OCI-LY7 (cell line): ENCODE measurements around the gene SLC19A1. TPM values are rescaled to one million over a fixed set of nuclear protein-coding genes. Genes with fewer than 3 reads are reported as not detected.
"Not testable (repeated sequence)": the region's sequence is repeated elsewhere in the genome, so short reads cannot be mapped to it uniquely, and the experiment has no call there.

Source experiments
- BruUV-seq: library from RNA; stranded (reverse); fragments of 400-500 nt; replicated peaks from 2 replicates; lab custom pipeline; 2021; lab: Mats Ljungman, UMichigan
- CTCF ChIA-PET: fragments of 300-600 bp; sonication (Branson Sonifier 250); formaldehyde crosslinking; loops from one replicate; lab custom pipeline; 2022; ENCODE audit warnings: antibody characterized with exemption; ENCODE audit not compliant: unreplicated experiment; lab: Charles Lee
- POLR2A ChIA-PET: fragments of 300-600 bp; sonication (Branson Sonifier 250); formaldehyde crosslinking; loops from one replicate; lab custom pipeline; 2022; ENCODE audit warnings: antibody characterized with exemption; lab: Charles Lee
- DNase-seq: peaks from one replicate; pipeline ENCODE4 v3.0.0-alpha.2; 2015; ENCODE audit warnings: low spot score
- H2AFZ ChIP-seq: fragments of 200-600 bp; sonication (generic), shearing (Covaris generic); 2 replicates; pipeline ENCODE4 v1.6.1; 2014; ENCODE audit warnings: mild to moderate bottlenecking, antibody characterized with exemption, low read length, moderate library complexity
- H3K27ac ChIP-seq: fragments of 200-600 bp; sonication (generic); 2 replicates; pipeline ENCODE4 v1.5.1; 2014; ENCODE audit warnings: mixed run types, low read depth, mild to moderate bottlenecking, moderate library complexity, low read length, inconsistent platforms; ENCODE audit not compliant: poor library complexity, severe bottlenecking
- H3K36me3 ChIP-seq: fragments of 200-600 bp; sonication (generic); 2 replicates; pipeline ENCODE4 v1.6.1; 2014; ENCODE audit warnings: mild to moderate bottlenecking, antibody characterized with exemption, low read length, moderate library complexity, mixed read lengths; ENCODE audit not compliant: insufficient read depth
- H3K4me1 ChIP-seq: fragments of 200-600 bp; sonication (generic); 2 replicates; pipeline ENCODE4 v1.5.1; 2014; ENCODE audit warnings: mild to moderate bottlenecking, low read length; ENCODE audit not compliant: insufficient read depth, poor library complexity, severe bottlenecking
- H3K4me2 ChIP-seq: fragments of 200-600 bp; sonication (generic); 2 replicates; pipeline ENCODE4 v1.6.1; 2014; ENCODE audit warnings: mild to moderate bottlenecking, low read length
- H3K4me3 ChIP-seq: fragments of 200-600 bp; sonication (generic); 2 replicates; pipeline ENCODE4 v1.5.1; 2014; ENCODE audit warnings: mild to moderate bottlenecking, low read depth, low read length; ENCODE audit not compliant: poor library complexity, severe bottlenecking
- H3K79me2 ChIP-seq: fragments of 200-600 bp; sonication (generic); 2 replicates; pipeline ENCODE4 v1.6.1; 2016; ENCODE audit warnings: low read depth, mild to moderate bottlenecking, low read length, moderate library complexity, mixed read lengths; ENCODE audit not compliant: insufficient read depth
- H3K9me2 ChIP-seq: fragments of 200-600 bp; sonication (generic); 2 replicates; pipeline ENCODE4 v1.6.1; 2016; ENCODE audit warnings: mild to moderate bottlenecking, low read length, mixed read lengths; ENCODE audit not compliant: insufficient read depth
- H3K9me3 ChIP-seq: fragments of 200-600 bp; sonication (generic); 2 replicates; pipeline ENCODE4 v1.6.1; 2014; ENCODE audit warnings: mild to moderate bottlenecking, mixed run types, low read length, mixed read lengths
- H4K20me1 ChIP-seq: fragments of 200-600 bp; sonication (generic); 2 replicates; pipeline ENCODE4 v1.6.1; 2014; ENCODE audit warnings: mild to moderate bottlenecking, antibody characterized with exemption, low read length, moderate library complexity, mixed read lengths; ENCODE audit not compliant: insufficient read depth
- EZH2phosphoT487 ChIP-seq: fragments of 200-600 bp; sonication (generic); IDR thresholded peaks from 2 replicates; pipeline ENCODE4 v1.6.1; 2018; ENCODE audit warnings: low read depth, borderline replicate concordance, mild to moderate bottlenecking, mixed run types, antibody characterized with exemption, low read length, moderate library complexity, mixed read lengths
- intact Hi-C: fragments of 100-400 bp; cut with micrococcal nuclease; formaldehyde crosslinking; loops from one replicate; pipeline ENCODE4 v1.10.0; 2022; ENCODE audit not compliant: unreplicated experiment
- total RNA-seq, 2 experiments: library from RNA; depleted of rRNA in 1 of 2; stranded (reverse); fragments of >200 nt in 1 of 2; shearing (Covaris generic) in 1 of 2; gene quantifications; 2 replicates each; pipeline ENCODE4 v1.2.3, GENCODE V29; 2014 to 2022
- TF ChIP-seq, protein P1 (sequence below): fragments of 200-600 bp; sonication (generic); conservative IDR thresholded peaks from 2 replicates; pipeline ENCODE4 v1.5.1; 2014; ENCODE audit warnings: mild to moderate bottlenecking, antibody characterized with exemption, low read length, moderate library complexity, mixed read lengths

SLC19A1 gene
- total RNA-seq, 2 experiments from 2014 or later, result 17.9 to 41.2 TPM

DNA sequence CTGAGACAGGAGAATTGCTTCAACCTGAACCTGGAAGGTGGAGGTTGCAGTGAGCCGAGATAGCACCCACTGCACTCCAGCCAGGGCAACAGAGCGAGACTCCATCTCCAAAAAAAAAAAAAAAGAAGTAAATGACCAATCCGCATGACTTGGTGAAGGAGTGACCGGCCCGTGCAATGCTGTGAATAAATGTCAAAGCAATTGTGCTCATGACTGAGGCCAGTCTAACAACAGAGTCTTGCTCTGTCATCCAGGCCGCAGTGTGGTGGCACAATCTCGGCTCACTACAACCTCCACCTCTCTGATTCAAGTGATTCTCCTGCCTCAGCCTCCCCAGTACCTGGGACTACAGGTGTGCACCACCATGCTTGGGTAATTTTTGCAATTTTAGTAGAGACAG is 27.8 kb upstream of the SLC19A1 start:
- no peak for DNase-seq
- intact Hi-C loops, result no loop called here
- CTCF ChIA-PET, result no interaction called here
- Histone ChIP-seq H2AFZ (no peak overlapping the region), H4K20me1 (no peaks in the 10 kb centered on the region), H3K79me2 (no peaks in the 10 kb centered on the region), H3K36me3 (no peaks in the 10 kb centered on the region), H3K4me2 (no peak overlapping the region), H3K4me3 (no peak overlapping the region), H3K4me1 (no peaks in the 10 kb centered on the region), H3K9me2 (no peaks in the 10 kb centered on the region), H3K27ac (no peak overlapping the region), H3K9me3 (no peaks in the 10 kb centered on the region)
- POLR2A ChIA-PET, result interaction anchor here (0.7 kb wide), 1 partner anchor 101 kb away, joined by 3 read pairs; no protein-coding TSS in a partner anchor
- TF ChIP-seq, protein P1, sequence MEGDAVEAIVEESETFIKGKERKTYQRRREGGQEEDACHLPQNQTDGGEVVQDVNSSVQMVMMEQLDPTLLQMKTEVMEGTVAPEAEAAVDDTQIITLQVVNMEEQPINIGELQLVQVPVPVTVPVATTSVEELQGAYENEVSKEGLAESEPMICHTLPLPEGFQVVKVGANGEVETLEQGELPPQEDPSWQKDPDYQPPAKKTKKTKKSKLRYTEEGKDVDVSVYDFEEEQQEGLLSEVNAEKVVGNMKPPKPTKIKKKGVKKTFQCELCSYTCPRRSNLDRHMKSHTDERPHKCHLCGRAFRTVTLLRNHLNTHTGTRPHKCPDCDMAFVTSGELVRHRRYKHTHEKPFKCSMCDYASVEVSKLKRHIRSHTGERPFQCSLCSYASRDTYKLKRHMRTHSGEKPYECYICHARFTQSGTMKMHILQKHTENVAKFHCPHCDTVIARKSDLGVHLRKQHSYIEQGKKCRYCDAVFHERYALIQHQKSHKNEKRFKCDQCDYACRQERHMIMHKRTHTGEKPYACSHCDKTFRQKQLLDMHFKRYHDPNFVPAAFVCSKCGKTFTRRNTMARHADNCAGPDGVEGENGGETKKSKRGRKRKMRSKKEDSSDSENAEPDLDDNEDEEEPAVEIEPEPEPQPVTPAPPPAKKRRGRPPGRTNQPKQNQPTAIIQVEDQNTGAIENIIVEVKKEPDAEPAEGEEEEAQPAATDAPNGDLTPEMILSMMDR, result no peak
- TF ChIP-seq EZH2phosphoT487, result no peak
- no TSS peak for BruUV-seq

DNA sequence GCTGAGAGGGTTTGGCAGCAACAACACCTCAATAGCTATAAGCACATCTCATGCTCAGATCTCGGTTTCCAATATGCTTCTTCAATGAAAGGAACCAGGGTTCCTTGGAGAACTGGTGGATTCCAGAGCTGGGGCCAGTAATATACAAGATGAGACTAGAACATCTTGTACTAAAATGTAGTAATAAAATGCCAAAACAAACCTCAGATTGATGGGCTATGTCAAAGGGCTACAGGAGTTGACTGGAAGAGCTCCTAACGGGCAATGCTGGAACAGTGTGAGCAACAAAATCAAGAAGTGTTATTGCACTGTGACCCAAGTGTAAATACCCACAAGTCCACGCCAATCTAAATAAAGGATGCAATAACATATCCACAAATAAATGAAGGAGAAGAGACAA is 26.1 kb upstream of the SLC19A1 start:
- DNase-seq, result no peak
- CTCF ChIA-PET, result no interaction called here
- no peak for TF ChIP-seq EZH2phosphoT487
- TF ChIP-seq, protein P1, result no peak

DNA sequence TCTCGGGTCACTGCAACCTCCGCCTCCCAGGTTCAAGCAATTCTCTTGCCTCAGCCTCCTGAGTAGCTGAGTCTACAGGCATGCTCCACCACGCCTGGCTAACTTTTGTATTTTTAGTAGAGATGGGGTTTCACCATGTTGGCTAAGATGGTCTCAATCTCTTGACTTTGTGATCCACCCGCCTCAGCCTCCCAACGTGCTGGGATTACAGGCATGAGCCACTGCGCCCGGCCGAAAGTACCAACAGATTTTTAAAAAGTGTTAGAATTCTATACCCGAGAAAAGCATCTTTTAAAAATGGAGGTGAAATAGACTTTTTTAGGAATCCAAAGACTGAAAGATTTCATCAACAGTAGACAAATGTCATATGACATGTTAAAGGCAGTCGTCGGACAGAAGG is 21.9 kb upstream of the SLC19A1 start:
- H3K27ac ChIP-seq, CTCF ChIA-PET, POLR2A ChIA-PET, H3K4me1 ChIP-seq, DNase-seq, H3K79me2 ChIP-seq, BruUV-seq, H3K4me2 ChIP-seq, H4K20me1 ChIP-seq, H3K9me3 ChIP-seq, H2AFZ ChIP-seq, intact Hi-C loops, H3K36me3 ChIP-seq, H3K4me3 ChIP-seq, H3K9me2 ChIP-seq: not testable (repeated sequence)

More for the DNA sequence above, 26.1 kb upstream of the SLC19A1 start:
- no peaks in the 10 kb centered on the region for H3K9me3 ChIP-seq
- POLR2A ChIA-PET, result no interaction called here
- no peak overlapping the region for H2AFZ ChIP-seq
- H3K79me2 ChIP-seq, result no peaks in the 10 kb centered on the region
- H3K4me2 ChIP-seq, result no peak overlapping the region
- no peaks in the 10 kb centered on the region for H4K20me1 ChIP-seq
- no peaks in the 10 kb centered on the region for H3K36me3 ChIP-seq
- H3K4me3 ChIP-seq, result no peak overlapping the region
- BruUV-seq, result no TSS peak
- H3K9me2 ChIP-seq, result no peaks in the 10 kb centered on the region
- intact Hi-C loops, result no loop called here
- H3K4me1 ChIP-seq, result no peaks in the 10 kb centered on the region
- no peak overlapping the region for H3K27ac ChIP-seq
